IPS-20b (cell line): ENCODE data around the gene TRIM17.

Experiments
- H3K27ac ChIP-seq: one replicate; pipeline ENCODE4 v1.5.1; 2013; ENCODE audit warnings: low read length
- H3K27me3 ChIP-seq: 2 replicates; pipeline ENCODE4 v1.6.1; 2013; ENCODE audit warnings: mild to moderate bottlenecking, low read length, inconsistent platforms; ENCODE audit not compliant: insufficient read depth
- H3K36me3 ChIP-seq: 2 replicates; pipeline ENCODE4 v1.6.1; 2013; ENCODE audit warnings: low read depth, mild to moderate bottlenecking, inconsistent platforms, low read length, moderate library complexity; ENCODE audit not compliant: insufficient read depth
- H3K4me1 ChIP-seq: 2 replicates; pipeline ENCODE4 v1.6.1; 2013; ENCODE audit warnings: mild to moderate bottlenecking, control low read depth, inconsistent platforms, low read length, moderate library complexity; ENCODE audit not compliant: insufficient read depth
- H3K4me3 ChIP-seq: 2 replicates; pipeline ENCODE4 v1.5.1; 2013; ENCODE audit warnings: mild to moderate bottlenecking, low read length, inconsistent platforms
- H3K9ac ChIP-seq: 2 replicates; pipeline ENCODE4 v1.6.1; 2013; ENCODE audit warnings: low read depth, mild to moderate bottlenecking, inconsistent platforms, low read length, moderate library complexity
- H3K9me3 ChIP-seq: 2 replicates; pipeline ENCODE4 v1.6.1; 2013; ENCODE audit warnings: mild to moderate bottlenecking, low read depth, low read length, inconsistent platforms; ENCODE audit not compliant: insufficient read depth

Gene TRIM17

GRCh38 chr1:228405200-228405978, 11.3 kb downstream of the TRIM17 start:
- Histone ChIP-seq H3K9me3 (no peaks in the 10 kb centered on the region), H3K27me3 (no peaks in the 10 kb centered on the region), H3K27ac (no peak overlapping the region), H3K36me3 (peaks cover 40% of the 10 kb centered on the region), H3K4me1 (peaks cover 16% of the 10 kb centered on the region), H3K9ac (peak overlapping the region; percentile 88), H3K4me3 (peak overlapping the region; percentile 90)

DNA sequence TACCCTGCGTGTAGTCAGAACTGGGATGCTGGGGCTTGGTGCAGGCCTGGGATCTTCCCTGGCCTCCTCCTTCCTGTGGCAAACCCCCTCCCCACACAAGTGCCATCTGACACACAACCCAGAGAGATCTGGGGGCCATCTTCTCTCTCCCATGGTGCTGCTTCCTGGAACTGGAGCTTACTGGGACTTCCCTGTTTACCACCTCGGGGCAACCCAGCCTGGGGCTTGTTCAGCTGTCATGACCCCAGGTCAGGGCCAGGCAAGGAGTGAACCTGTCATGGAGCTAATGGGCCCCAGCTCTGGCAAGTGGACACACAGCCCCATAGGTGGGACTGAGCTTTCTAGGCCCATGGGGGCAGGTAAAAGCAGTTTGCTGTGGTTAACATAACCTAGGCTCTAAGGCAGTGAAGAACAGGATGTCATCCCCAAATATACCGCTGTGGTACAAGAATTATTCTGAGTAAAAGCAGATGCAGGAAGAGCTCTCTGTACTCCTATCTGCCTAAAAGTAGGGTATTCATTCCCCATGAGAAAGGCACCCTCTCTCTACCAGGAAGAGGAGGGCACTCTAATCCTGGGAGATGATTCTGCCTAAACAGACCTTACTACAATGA, 12.4 kb downstream of the TRIM17 start:
- peaks cover 16% of the 10 kb centered on the region for H3K4me1 ChIP-seq
- H3K27ac ChIP-seq, result no peak overlapping the region
- no peaks in the 10 kb centered on the region for H3K9me3 ChIP-seq
- peaks cover 51% of the 10 kb centered on the region for H3K36me3 ChIP-seq
- H3K27me3 ChIP-seq, result no peaks in the 10 kb centered on the region
- H3K9ac ChIP-seq, result no peak overlapping the region
- H3K4me3 ChIP-seq, result peak overlapping the region; percentile 90

GRCh38 chr1:228403231-228403631, 13.4 kb downstream of the TRIM17 start:
- H3K27ac ChIP-seq, result no peak overlapping the region
- peaks cover 59% of the 10 kb centered on the region for H3K36me3 ChIP-seq
- H3K9ac ChIP-seq, result no peak overlapping the region
- H3K4me3 ChIP-seq, result no peak overlapping the region
- H3K27me3 ChIP-seq, result no peaks in the 10 kb centered on the region
- H3K9me3 ChIP-seq, result no peaks in the 10 kb centered on the region
- H3K4me1 ChIP-seq, result peaks cover 14% of the 10 kb centered on the region

DNA sequence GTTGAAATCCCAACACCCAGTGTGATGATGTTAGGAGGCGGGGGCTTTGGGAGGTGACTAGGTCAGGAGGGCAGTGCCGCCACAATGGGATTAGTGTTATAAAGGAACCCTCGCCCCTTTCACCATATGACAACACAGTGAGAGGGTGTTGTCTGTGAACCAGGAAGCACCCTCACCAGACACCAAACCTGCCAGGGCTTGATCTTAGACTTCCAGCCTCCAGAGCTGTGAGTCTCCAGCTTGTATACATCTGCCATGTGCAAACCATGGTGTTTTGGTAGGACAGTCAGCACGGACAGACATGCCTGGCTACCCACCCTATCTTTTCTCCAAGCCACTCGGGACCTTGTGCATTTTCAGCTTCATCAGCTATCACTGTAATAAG, 14.0 kb downstream of the TRIM17 start:
- H3K36me3 ChIP-seq, result peaks cover 65% of the 10 kb centered on the region
- no peak overlapping the region for H3K27ac ChIP-seq
- H3K4me1 ChIP-seq, result peaks cover 11% of the 10 kb centered on the region
- H3K4me3 ChIP-seq, result no peak overlapping the region
- H3K27me3 ChIP-seq, result no peaks in the 10 kb centered on the region
- no peaks in the 10 kb centered on the region for H3K9me3 ChIP-seq
- no peak overlapping the region for H3K9ac ChIP-seq

DNA sequence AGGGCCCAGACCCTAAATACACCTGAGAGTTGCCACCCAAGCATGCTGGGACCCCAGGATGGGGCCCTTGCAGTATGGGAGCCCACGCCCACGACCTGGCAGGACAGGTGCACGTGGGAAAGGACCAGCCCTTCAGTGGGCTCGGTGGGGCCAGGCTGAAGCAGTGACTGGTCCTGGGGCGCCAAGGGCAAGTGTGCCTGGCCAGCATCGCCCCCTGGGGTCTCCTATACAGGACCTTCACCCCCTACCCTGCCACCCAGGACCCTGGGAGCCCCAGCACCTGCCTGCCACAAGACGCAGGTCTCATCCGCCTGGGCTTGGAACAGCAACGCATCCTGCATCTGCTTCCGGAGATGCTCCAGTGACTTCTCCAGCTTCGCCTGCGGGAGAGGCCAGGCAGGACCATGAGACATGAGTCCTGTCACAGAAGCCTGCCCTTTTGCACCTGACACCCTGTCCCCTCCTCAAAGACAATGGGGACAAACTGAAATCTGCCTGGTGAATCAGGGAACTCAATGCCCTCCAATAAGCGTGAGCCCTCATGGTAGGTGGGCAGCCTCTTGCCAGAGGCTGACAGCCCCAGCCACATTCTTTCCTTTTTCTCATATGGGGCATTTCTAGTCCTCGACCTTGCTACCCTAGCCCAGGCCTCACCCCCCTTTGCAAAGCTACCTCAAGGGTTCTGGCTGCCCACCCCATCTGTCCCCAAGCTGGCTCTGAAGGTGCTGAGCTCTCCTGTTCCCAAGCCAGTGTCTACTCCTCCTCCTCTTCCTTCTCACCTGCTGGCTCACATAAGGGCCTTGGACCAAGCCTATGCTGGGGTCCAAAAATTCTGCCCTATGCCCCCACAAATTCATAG, 14.7 kb downstream of the TRIM17 start:
- Histone ChIP-seq H3K4me3 (no peak overlapping the region), H3K27me3 (no peaks in the 10 kb centered on the region), H3K9me3 (no peaks in the 10 kb centered on the region), H3K36me3 (peaks cover 70% of the 10 kb centered on the region), H3K4me1 (peaks cover 11% of the 10 kb centered on the region), H3K9ac (no peak overlapping the region), H3K27ac (no peak overlapping the region)

GRCh38 chr1:228400692-228401454, 15.8 kb downstream of the TRIM17 start:
- no peak overlapping the region for H3K27ac ChIP-seq
- H3K9ac ChIP-seq, result no peak overlapping the region
- H3K9me3 ChIP-seq, result no peaks in the 10 kb centered on the region
- no peak overlapping the region for H3K4me3 ChIP-seq
- peaks cover 11% of the 10 kb centered on the region for H3K4me1 ChIP-seq
- H3K36me3 ChIP-seq, result peaks cover 81% of the 10 kb centered on the region
- H3K27me3 ChIP-seq, result no peaks in the 10 kb centered on the region

DNA sequence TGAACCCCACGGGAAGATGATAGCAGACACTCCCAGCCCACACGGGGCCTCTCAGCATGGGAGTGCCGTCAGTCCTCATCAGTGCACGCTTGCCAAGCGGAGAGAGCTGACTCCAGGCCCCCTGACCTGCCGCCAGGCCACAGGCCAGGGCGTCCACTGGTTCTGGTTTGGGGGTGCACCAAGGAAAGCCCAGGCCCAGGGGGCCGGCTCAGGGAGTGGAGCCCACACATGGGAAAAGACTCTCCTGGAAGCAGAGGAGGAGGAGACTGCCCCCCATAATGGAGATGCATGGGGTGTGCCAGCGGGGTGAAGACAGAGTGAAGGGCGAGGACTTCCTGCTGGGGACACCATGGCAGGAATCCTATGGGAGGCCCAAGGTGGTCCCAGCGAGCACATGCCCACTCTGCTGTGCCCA, 16.4 kb downstream of the TRIM17 start:
- no peaks in the 10 kb centered on the region for H3K9me3 ChIP-seq
- no peak overlapping the region for H3K4me3 ChIP-seq
- H3K27ac ChIP-seq, result no peak overlapping the region
- no peaks in the 10 kb centered on the region for H3K27me3 ChIP-seq
- peaks cover 87% of the 10 kb centered on the region for H3K36me3 ChIP-seq
- H3K9ac ChIP-seq, result no peak overlapping the region
- peaks cover 9% of the 10 kb centered on the region for H3K4me1 ChIP-seq

- Histone ChIP-seq H3K27me3 (no peaks in the 10 kb centered on the region), H3K9me3 (no peaks in the 10 kb centered on the region), H3K36me3 (peaks cover 93% of the 10 kb centered on the region), H3K9ac (no peak overlapping the region), H3K4me3 (no peak overlapping the region), H3K27ac (no peak overlapping the region), H3K4me1 (peaks cover 4% of the 10 kb centered on the region)
Observed at GRCh38 chr1:228399531-228400236, 17.0 kb downstream of the TRIM17 start.

DNA sequence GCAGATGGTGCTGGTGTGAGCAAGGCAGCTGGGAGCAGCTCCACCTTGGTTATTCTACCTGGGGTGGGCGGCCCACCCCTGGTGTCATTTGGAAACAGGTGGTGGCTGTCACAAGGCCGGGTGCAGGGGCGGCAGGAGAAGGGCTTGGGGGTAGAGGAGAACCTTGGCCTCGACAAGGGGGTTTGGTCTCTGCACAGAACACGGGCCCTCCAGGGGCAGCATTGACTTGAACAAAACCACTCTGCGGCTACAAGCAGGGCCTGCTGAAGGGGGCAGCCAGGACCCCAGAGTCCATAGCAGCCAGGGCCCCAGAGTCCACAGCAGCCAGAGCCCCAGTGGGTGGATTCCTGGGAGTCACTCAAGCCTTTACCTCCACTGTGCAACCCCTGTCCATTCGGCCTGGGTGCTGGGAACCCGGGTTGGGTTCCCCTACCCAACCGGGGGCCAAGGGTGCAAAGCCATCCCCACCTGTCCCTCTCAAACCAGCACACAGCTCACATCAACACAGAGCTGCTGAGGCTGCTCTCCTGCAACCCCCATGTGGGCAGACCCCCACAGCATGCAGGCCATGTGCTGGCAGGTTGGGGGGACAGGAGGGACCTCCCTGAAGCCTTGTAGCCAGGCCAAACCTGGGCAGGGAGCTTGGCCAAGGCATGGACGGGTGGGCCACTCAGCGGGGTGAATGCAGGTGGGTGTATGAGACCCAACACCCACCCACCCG, 17.8 kb downstream of the TRIM17 start:
- Histone ChIP-seq H3K4me3 (no peak overlapping the region), H3K9me3 (no peaks in the 10 kb centered on the region), H3K27me3 (no peaks in the 10 kb centered on the region), H3K4me1 (no peaks in the 10 kb centered on the region), H3K9ac (no peak overlapping the region), H3K27ac (no peak overlapping the region), H3K36me3 (peaks cover 90% of the 10 kb centered on the region)

DNA sequence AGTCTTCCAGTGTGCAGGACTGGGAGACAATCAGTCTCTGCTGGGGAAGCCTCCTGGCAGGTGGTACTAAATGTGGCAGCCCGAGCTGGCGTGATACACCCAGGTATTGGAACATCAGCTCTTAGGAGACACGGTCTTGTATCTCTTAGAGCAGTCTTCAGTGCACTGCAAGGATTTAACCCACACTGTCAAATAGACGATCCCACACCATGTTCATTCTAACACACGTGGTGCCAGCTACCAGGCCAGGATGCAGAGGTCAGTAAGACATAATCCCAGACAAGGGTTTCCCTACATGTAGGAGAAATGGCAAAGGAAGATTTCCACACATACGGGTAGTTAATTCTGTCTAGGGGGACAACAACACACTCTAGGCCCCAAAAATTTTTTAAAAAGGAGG, 18.7 kb downstream of the TRIM17 start:
- H3K27me3 ChIP-seq, result no peaks in the 10 kb centered on the region
- peaks cover 86% of the 10 kb centered on the region for H3K36me3 ChIP-seq
- H3K4me1 ChIP-seq, result no peaks in the 10 kb centered on the region
- no peak overlapping the region for H3K9ac ChIP-seq
- H3K27ac ChIP-seq, result no peak overlapping the region
- no peaks in the 10 kb centered on the region for H3K9me3 ChIP-seq
- H3K4me3 ChIP-seq, result no peak overlapping the region
